IMR-90 (cell line): ENCODE results near the gene LIMK2. TPM values are rescaled to one million over a fixed set of nuclear protein-coding genes. Genes with fewer than 3 reads are reported as not detected.

Source experiments
- BHLHE40 ChIP-seq: fragments of 150-350 bp; IDR thresholded peaks from 2 replicates; pipeline ENCODE4 v1.6.1; 2016; ENCODE audit warnings: mild to moderate bottlenecking, low read depth, low read length
- CHD1 ChIP-seq: IDR thresholded peaks from 2 replicates; pipeline ENCODE4 v1.6.1; 2012; ENCODE audit warnings: low read depth, low read length, improper control_type of control experiment
- USF2 ChIP-seq: fragments of 150-350 bp; IDR thresholded peaks from 2 replicates; pipeline ENCODE4 v1.6.1; 2017; ENCODE audit warnings: mild to moderate bottlenecking, antibody characterized with exemption, low read length, low read depth
- polyA plus RNA-seq, 3 experiments: library from polyadenylated mRNA; depleted of rRNA; stranded (reverse); fragments of >200 nt; gene quantifications; 2 replicates each; pipeline ENCODE4 v1.2.3, GENCODE V29; 2012; ENCODE audit warnings: low replicate concordance in 1 of 3
- total RNA-seq: library from RNA; depleted of rRNA; stranded (reverse); fragments of >200 nt; gene quantifications from 2 replicates; pipeline ENCODE4 v1.2.3, GENCODE V29; 2012

Gene LIMK2
- total and polyA plus RNA-seq, 2 of the 4 experiments (the other 2 are of a cell fraction), result 14.5 to 31.9 TPM

GRCh38 chr22:31295360-31295759 lies 83.3 kb downstream of the LIMK2 start (continued):
- TF ChIP-seq BHLHE40, result no peak
- TF ChIP-seq USF2, result no peak
- no peak for TF ChIP-seq CHD1
